Ishikawa (cell line): ENCODE measurements around the gene TSHZ3.

Source experiments
- CEBPB ChIP-seq: IDR thresholded peaks from 2 replicates; pipeline ENCODE4 v1.6.1; 2012
- CREB1 ChIP-seq: IDR thresholded peaks from 2 replicates; pipeline ENCODE4 v1.6.1; 2012; ENCODE audit warnings: low read depth
- EGR1 ChIP-seq: IDR thresholded peaks from 2 replicates; pipeline ENCODE4 v1.6.1; 2012
- EP300 ChIP-seq: IDR thresholded peaks from 2 replicates; pipeline ENCODE4 v1.6.1; 2012; ENCODE audit warnings: borderline replicate concordance
- FOXM1 ChIP-seq: IDR thresholded peaks from 2 replicates; pipeline ENCODE4 v1.6.1; 2012; ENCODE audit warnings: low read depth, borderline replicate concordance
- NFIC ChIP-seq: IDR thresholded peaks from 2 replicates; pipeline ENCODE4 v1.6.1; 2012
- RAD21 ChIP-seq: IDR thresholded peaks from 2 replicates; pipeline ENCODE4 v1.6.1; 2012; ENCODE audit warnings: low read depth
- TAF1 ChIP-seq: IDR thresholded peaks from 2 replicates; pipeline ENCODE4 v1.6.1; 2012; ENCODE audit warnings: low read depth, mild to moderate bottlenecking
- TCF12 ChIP-seq: IDR thresholded peaks from 2 replicates; pipeline ENCODE4 v1.6.1; 2012; ENCODE audit warnings: low read depth
- TEAD4 ChIP-seq: IDR thresholded peaks from 2 replicates; pipeline ENCODE4 v1.6.1; 2012
- YY1 ChIP-seq: IDR thresholded peaks from 2 replicates; pipeline ENCODE4 v1.6.1; 2012; ENCODE audit warnings: low read depth
- ZBTB7A ChIP-seq: IDR thresholded peaks from 2 replicates; pipeline ENCODE4 v1.6.1; 2012; ENCODE audit warnings: low read depth
- TF ChIP-seq, protein P1 (sequence below): IDR thresholded peaks from 2 replicates; pipeline ENCODE4 v1.6.1; 2012; ENCODE audit warnings: low read depth, mild to moderate bottlenecking
- TF ChIP-seq, protein P2 (sequence below): IDR thresholded peaks from 2 replicates; pipeline ENCODE4 v1.6.1; 2012
- TF ChIP-seq, protein P3 (sequence below): IDR thresholded peaks from 2 replicates; pipeline ENCODE4 v1.6.1; 2012

Gene TSHZ3

DNA sequence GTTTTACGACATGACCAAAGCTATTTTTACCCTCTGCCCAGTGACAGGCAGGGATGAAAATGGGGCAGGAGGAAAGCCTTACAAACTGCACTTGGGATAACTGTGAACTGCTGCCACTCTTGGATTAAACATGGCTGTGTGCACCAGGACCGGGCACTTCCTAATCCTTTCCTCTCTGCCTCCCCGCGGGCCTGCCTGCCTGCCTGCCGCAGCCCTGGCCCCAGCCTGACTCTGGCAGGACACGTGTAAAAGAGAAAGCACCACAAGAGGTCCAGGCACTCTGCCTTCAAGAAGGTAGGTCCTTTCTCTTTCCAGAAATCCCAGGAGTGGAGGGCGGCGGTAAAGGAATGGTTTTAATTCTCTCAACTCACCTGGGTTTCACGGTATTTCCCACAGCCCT is 4.8 kb downstream of the TSHZ3 start:
- no peak for TF ChIP-seq EGR1
- TF ChIP-seq TAF1: no peak
- TF ChIP-seq FOXM1: no peak
- no peak for TF ChIP-seq CREB1
- TF ChIP-seq ZBTB7A: no peak
- no peak for TF ChIP-seq RAD21
- TF ChIP-seq CEBPB: no peak
- no peak for TF ChIP-seq NFIC
- TF ChIP-seq YY1: no peak
- TF ChIP-seq EP300: no peak
- TF ChIP-seq, protein P1, sequence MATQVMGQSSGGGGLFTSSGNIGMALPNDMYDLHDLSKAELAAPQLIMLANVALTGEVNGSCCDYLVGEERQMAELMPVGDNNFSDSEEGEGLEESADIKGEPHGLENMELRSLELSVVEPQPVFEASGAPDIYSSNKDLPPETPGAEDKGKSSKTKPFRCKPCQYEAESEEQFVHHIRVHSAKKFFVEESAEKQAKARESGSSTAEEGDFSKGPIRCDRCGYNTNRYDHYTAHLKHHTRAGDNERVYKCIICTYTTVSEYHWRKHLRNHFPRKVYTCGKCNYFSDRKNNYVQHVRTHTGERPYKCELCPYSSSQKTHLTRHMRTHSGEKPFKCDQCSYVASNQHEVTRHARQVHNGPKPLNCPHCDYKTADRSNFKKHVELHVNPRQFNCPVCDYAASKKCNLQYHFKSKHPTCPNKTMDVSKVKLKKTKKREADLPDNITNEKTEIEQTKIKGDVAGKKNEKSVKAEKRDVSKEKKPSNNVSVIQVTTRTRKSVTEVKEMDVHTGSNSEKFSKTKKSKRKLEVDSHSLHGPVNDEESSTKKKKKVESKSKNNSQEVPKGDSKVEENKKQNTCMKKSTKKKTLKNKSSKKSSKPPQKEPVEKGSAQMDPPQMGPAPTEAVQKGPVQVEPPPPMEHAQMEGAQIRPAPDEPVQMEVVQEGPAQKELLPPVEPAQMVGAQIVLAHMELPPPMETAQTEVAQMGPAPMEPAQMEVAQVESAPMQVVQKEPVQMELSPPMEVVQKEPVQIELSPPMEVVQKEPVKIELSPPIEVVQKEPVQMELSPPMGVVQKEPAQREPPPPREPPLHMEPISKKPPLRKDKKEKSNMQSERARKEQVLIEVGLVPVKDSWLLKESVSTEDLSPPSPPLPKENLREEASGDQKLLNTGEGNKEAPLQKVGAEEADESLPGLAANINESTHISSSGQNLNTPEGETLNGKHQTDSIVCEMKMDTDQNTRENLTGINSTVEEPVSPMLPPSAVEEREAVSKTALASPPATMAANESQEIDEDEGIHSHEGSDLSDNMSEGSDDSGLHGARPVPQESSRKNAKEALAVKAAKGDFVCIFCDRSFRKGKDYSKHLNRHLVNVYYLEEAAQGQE: no peak
- TF ChIP-seq TEAD4: no peak

DNA sequence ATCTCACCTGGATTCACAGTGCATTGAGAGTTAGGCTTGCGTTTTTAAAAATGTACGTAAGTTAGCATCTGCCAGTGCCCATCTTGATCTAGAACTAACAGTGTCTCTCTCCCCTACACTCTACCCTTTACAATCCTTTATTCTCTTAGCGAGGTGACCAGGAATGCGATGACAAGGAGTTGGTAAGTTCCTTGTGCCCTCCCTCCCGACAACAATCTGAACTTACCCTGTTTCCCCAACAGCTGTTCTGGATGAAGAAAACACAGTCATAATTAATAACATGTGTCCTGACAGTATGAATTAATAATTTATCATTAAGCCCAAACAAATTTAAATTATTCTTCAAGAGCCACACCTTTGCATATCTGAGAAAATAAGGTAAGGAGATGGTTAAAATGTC is 6.3 kb downstream of the TSHZ3 start:
- no peak for TF ChIP-seq CEBPB
- TF ChIP-seq CREB1: no peak
- no peak for TF ChIP-seq TCF12
- TF ChIP-seq TEAD4: no peak
- TF ChIP-seq, protein P1: no peak
- no peak for TF ChIP-seq EGR1
- TF ChIP-seq, protein P2, sequence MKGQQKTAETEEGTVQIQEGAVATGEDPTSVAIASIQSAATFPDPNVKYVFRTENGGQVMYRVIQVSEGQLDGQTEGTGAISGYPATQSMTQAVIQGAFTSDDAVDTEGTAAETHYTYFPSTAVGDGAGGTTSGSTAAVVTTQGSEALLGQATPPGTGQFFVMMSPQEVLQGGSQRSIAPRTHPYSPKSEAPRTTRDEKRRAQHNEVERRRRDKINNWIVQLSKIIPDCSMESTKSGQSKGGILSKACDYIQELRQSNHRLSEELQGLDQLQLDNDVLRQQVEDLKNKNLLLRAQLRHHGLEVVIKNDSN: no peak
- TF ChIP-seq FOXM1: no peak
- TF ChIP-seq YY1: no peak
- TF ChIP-seq ZBTB7A: no peak
- no peak for TF ChIP-seq EP300
- no peak for TF ChIP-seq RAD21
- no peak for TF ChIP-seq TAF1
- TF ChIP-seq, protein P3, sequence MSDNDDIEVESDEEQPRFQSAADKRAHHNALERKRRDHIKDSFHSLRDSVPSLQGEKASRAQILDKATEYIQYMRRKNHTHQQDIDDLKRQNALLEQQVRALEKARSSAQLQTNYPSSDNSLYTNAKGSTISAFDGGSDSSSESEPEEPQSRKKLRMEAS: no peak
- no peak for TF ChIP-seq NFIC

DNA sequence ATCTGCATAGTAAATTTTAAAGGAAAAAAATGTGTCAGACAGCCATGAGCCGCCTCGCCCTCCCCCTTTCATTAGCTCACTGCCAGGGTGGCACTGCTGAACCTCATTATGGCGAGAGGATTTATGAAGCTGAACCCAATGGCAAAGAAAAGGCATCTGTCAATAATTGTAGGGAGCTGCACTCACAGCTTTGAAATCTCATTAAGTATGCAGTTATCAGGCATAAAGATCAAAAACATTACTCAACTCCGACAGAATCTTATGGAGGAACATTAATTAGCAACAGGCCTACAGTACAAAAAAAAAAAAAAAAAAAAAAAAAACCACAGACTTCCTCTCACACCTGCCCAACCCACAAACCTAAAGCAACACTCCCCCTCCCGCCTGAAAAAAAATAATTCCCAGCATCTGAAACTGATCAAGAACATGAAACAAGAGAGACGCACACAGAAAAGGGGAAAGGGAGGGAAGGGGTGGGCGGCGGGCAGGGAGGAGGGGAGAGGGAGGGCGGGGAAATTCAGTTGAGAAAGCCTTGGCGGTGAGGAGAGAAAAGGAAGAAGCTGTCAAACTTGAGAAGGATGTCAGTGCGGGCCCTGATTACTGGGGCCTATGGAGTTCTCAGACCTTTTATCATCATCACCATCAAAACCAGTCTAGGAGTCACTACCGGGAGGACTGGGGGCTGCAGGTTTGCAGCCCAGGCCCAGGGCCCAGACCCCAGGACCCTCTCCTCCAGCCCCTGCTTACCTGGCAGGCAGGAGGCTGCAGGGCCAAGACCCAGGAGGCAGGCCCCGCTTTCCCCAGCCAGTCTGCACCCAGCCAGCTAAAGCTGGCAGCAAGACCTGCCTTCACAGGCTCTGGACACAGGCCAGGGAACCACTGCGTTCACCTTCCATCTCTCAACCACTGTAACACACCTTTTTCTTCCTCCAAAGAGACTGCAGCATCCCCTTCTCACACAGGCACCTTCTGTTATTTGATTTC is 8.9 kb downstream of the TSHZ3 start:
- TF ChIP-seq, protein P2: no peak
- no peak for TF ChIP-seq CEBPB
- TF ChIP-seq NFIC: no peak
- TF ChIP-seq TEAD4: no peak
- TF ChIP-seq EGR1: no peak
- TF ChIP-seq CREB1: no peak
- no peak for TF ChIP-seq RAD21
- no peak for TF ChIP-seq ZBTB7A
- TF ChIP-seq EP300: no peak
- TF ChIP-seq YY1: no peak

DNA sequence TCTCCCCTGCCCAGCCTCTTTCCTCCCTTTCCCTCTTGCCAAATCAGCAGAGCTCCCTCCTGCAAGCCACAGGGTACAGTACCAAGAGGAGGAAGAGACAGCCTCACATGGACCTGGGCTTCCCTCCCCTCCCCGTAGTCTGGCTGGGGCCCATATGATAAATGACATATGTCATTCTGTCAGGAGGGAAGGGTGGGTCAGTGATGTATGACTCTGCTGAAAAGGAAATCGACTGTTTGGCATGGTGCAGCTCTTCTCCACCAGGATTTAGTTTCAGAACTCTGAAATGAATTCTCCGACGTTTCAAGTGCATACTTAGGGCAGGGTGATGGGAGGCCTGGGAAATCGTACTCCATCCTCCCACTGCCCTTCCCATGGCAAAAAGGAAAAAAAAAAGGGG is 9.8 kb downstream of the TSHZ3 start:
- TF ChIP-seq CEBPB (no peak), ZBTB7A (no peak), YY1 (no peak), TEAD4 (no peak), FOXM1 (no peak), EGR1 (no peak), RAD21 (no peak), TCF12 (no peak), TAF1 (no peak), NFIC (no peak), EP300 (no peak), CREB1 (no peak)
- TF ChIP-seq, protein P1: no peak
- TF ChIP-seq, protein P3: no peak
- TF ChIP-seq, protein P2: no peak
